Astrocyte (in vitro differentiated cells and primary cell): ENCODE results near the gene SLC44A2. TPM values are rescaled to one million over a fixed set of nuclear protein-coding genes. Genes with fewer than 3 reads are reported as not detected.

Experiments used
- DNase-seq: peaks from one replicate; pipeline ENCODE4 v3.0.0-alpha.2; 2010; ENCODE audit warnings: low read depth
- FAIRE-seq: peaks from 2 replicates; lab custom pipeline; 2011; peaks lifted over from hg19 to GRCh38; lab: Jason Lieb, UNC
- H2AFZ ChIP-seq: 2 replicates; pipeline ENCODE4 v1.6.0; 2012; ENCODE audit warnings: low read depth, low read length, inconsistent platforms
- H3K27ac ChIP-seq: 2 replicates; pipeline ENCODE4 v1.5.1; 2011; ENCODE audit warnings: low read depth, low read length, inconsistent platforms
- H3K27me3 ChIP-seq: 2 replicates; pipeline ENCODE4 v1.6.0; 2011; ENCODE audit warnings: low read length, inconsistent platforms; ENCODE audit not compliant: insufficient read depth
- H3K36me3 ChIP-seq: 2 replicates; pipeline ENCODE4 v1.5.1; 2011; ENCODE audit warnings: low read length, inconsistent platforms; ENCODE audit not compliant: insufficient read depth
- H3K4me1 ChIP-seq: 2 replicates; pipeline ENCODE4 v1.5.1; 2011; ENCODE audit warnings: low read length, inconsistent platforms; ENCODE audit not compliant: insufficient read depth
- H3K4me2 ChIP-seq: 2 replicates; pipeline ENCODE4 v1.6.0; 2012; ENCODE audit warnings: low read length, inconsistent platforms
- H3K4me3 ChIP-seq: 2 replicates; pipeline ENCODE4 v1.5.1; 2011; ENCODE audit warnings: low read depth, mild to moderate bottlenecking, low read length, inconsistent platforms; ENCODE audit not compliant: insufficient read depth
- H3K79me2 ChIP-seq: 2 replicates; pipeline ENCODE4 v1.6.0; 2012; ENCODE audit warnings: mild to moderate bottlenecking, low read length, inconsistent platforms; ENCODE audit not compliant: insufficient read depth
- H3K9ac ChIP-seq: 2 replicates; pipeline ENCODE4 v1.6.0; 2012; ENCODE audit warnings: mild to moderate bottlenecking, low read length, inconsistent platforms
- H3K9me3 ChIP-seq: 2 replicates; pipeline ENCODE4 v1.5.1; 2012; ENCODE audit warnings: low read depth, mild to moderate bottlenecking, low read length, inconsistent platforms; ENCODE audit not compliant: insufficient read depth
- H4K20me1 ChIP-seq: 2 replicates; pipeline ENCODE4 v1.6.0; 2012; ENCODE audit warnings: low read length, inconsistent platforms; ENCODE audit not compliant: insufficient read depth
- H3K27ac Mint-ChIP-seq: one replicate; pipeline ENCODE4 v1.8.0; 2021; ENCODE audit warnings: mild to moderate bottlenecking, mixed read lengths; ENCODE audit not compliant: unreplicated experiment
- H3K27me3 Mint-ChIP-seq: one replicate; pipeline ENCODE4 v1.8.0; 2021; ENCODE audit warnings: low read depth, mixed read lengths; ENCODE audit not compliant: unreplicated experiment
- H3K36me3 Mint-ChIP-seq: one replicate; pipeline ENCODE4 v1.8.0; 2021; ENCODE audit warnings: low read depth, mixed read lengths; ENCODE audit not compliant: unreplicated experiment
- H3K4me1 Mint-ChIP-seq: one replicate; pipeline ENCODE4 v1.8.0; 2021; ENCODE audit warnings: low read depth, mixed read lengths; ENCODE audit not compliant: unreplicated experiment
- H3K4me3 Mint-ChIP-seq: one replicate; pipeline ENCODE4 v1.8.0; 2021; ENCODE audit warnings: mild to moderate bottlenecking, moderate library complexity, mixed read lengths; ENCODE audit not compliant: unreplicated experiment
- H3K9me3 Mint-ChIP-seq: one replicate; pipeline ENCODE4 v1.8.0; 2021; ENCODE audit warnings: mild to moderate bottlenecking, mixed read lengths; ENCODE audit not compliant: unreplicated experiment
- EZH2 ChIP-seq: IDR thresholded peaks from 2 replicates; pipeline ENCODE4 v1.6.1; 2012; ENCODE audit warnings: mild to moderate bottlenecking, low read length, inconsistent platforms; ENCODE audit not compliant: insufficient read depth
- total RNA-seq: library from RNA; stranded (reverse); gene quantifications from 2 replicates; pipeline ENCODE4 v1.2.1, GENCODE V29; 2021
- TF ChIP-seq, protein P1 (sequence below): IDR thresholded peaks from 2 replicates; pipeline ENCODE4 v1.5.1; 2011; ENCODE audit warnings: low read depth, mild to moderate bottlenecking, inconsistent platforms, low read length, moderate library complexity; ENCODE audit not compliant: insufficient read depth

The SLC44A2 gene
- total RNA-seq, 1 donor from 2014 or later = 91.6 TPM

GRCh38 chr19:10637894-10638293 is 12.5 kb downstream of the SLC44A2 start:
- Mint-ChIP-seq H3K4me3 (no peak overlapping the region), H3K27ac (no peak overlapping the region), H3K4me1 (peaks cover 2% of the 10 kb centered on the region), H3K36me3 (peaks cover 30% of the 10 kb centered on the region), H3K9me3 (peaks cover 2% of the 10 kb centered on the region), H3K27me3 (no peaks in the 10 kb centered on the region)
- Histone ChIP-seq H3K9me3 (no peaks in the 10 kb centered on the region), H3K4me3 (no peak overlapping the region), H3K27me3 (no peaks in the 10 kb centered on the region), H4K20me1 (peaks cover 11% of the 10 kb centered on the region), H2AFZ (no peak overlapping the region), H3K4me2 (no peak overlapping the region), H3K4me1 (no peaks in the 10 kb centered on the region), H3K36me3 (peaks cover 26% of the 10 kb centered on the region), H3K9ac (no peak overlapping the region), H3K27ac (no peak overlapping the region), H3K79me2 (no peaks in the 10 kb centered on the region)
- TF ChIP-seq, protein P1, sequence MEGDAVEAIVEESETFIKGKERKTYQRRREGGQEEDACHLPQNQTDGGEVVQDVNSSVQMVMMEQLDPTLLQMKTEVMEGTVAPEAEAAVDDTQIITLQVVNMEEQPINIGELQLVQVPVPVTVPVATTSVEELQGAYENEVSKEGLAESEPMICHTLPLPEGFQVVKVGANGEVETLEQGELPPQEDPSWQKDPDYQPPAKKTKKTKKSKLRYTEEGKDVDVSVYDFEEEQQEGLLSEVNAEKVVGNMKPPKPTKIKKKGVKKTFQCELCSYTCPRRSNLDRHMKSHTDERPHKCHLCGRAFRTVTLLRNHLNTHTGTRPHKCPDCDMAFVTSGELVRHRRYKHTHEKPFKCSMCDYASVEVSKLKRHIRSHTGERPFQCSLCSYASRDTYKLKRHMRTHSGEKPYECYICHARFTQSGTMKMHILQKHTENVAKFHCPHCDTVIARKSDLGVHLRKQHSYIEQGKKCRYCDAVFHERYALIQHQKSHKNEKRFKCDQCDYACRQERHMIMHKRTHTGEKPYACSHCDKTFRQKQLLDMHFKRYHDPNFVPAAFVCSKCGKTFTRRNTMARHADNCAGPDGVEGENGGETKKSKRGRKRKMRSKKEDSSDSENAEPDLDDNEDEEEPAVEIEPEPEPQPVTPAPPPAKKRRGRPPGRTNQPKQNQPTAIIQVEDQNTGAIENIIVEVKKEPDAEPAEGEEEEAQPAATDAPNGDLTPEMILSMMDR = no peak
- no peak for TF ChIP-seq EZH2
- DNase-seq = no peak
- FAIRE-seq = no peak

GRCh38 chr19:10639836-10640235 is 14.5 kb downstream of the SLC44A2 start:
- Mint-ChIP-seq H3K27me3 (no peaks in the 10 kb centered on the region), H3K4me1 (peaks cover 8% of the 10 kb centered on the region), H3K4me3 (no peak overlapping the region), H3K27ac (no peak overlapping the region), H3K9me3 (peaks cover 2% of the 10 kb centered on the region), H3K36me3 (peaks cover 23% of the 10 kb centered on the region)
- TF ChIP-seq, protein P1 = no peak
- TF ChIP-seq EZH2 = no peak
- Histone ChIP-seq H4K20me1 (peaks cover 18% of the 10 kb centered on the region), H3K27ac (no peak overlapping the region), H3K9me3 (no peaks in the 10 kb centered on the region), H3K27me3 (no peaks in the 10 kb centered on the region), H3K79me2 (no peaks in the 10 kb centered on the region), H3K4me3 (no peak overlapping the region), H3K4me2 (no peak overlapping the region), H2AFZ (no peak overlapping the region), H3K36me3 (peaks cover 30% of the 10 kb centered on the region), H3K9ac (no peak overlapping the region), H3K4me1 (peaks cover 12% of the 10 kb centered on the region)
- FAIRE-seq (no peak), DNase-seq (no peak)

- FAIRE-seq (no peak), DNase-seq (no peak)
- Histone ChIP-seq H3K4me3 (no peak overlapping the region), H3K27ac (no peak overlapping the region), H4K20me1 (peaks cover 18% of the 10 kb centered on the region), H3K9ac (no peak overlapping the region), H3K79me2 (no peaks in the 10 kb centered on the region), H3K9me3 (no peaks in the 10 kb centered on the region), H3K4me1 (peaks cover 12% of the 10 kb centered on the region), H3K4me2 (no peak overlapping the region), H3K27me3 (no peaks in the 10 kb centered on the region), H3K36me3 (peaks cover 27% of the 10 kb centered on the region), H2AFZ (no peak overlapping the region)
- TF ChIP-seq EZH2 = no peak
- TF ChIP-seq, protein P1 = no peak
- Mint-ChIP-seq H3K27ac (no peak overlapping the region), H3K27me3 (no peaks in the 10 kb centered on the region), H3K4me1 (peaks cover 8% of the 10 kb centered on the region), H3K4me3 (no peak overlapping the region), H3K9me3 (peaks cover 2% of the 10 kb centered on the region), H3K36me3 (peaks cover 18% of the 10 kb centered on the region)
These were observed 15.0 kb downstream of the SLC44A2 start for GRCh38 chr19:10640361-10640760.
